Natural killer cell (primary cell): ENCODE data around the gene SYNE2. TPM values are rescaled to one million over a fixed set of nuclear protein-coding genes. Genes with fewer than 3 reads are reported as not detected.

Source experiments
- ATAC-seq, 3 donors: fragments of 150-1000 bp in 2 of 3; fragments of 200-7000 bp in 1 of 3; cut with Tn5 transposase; 1 replicate in 1 of 3; 2 replicates in 2 of 3; pipeline ENCODE4 v1.10.0; 2021; ENCODE audit warnings: mild to moderate bottlenecking in 2 of 3, moderate library complexity in 2 of 3
- DNase-seq, 2 donors: peaks; one replicate each; pipeline versions ENCODE4 v3.0.0 to v3.0.0-alpha.2; 2013 to 2021; ENCODE audit warnings: mixed read lengths in 1 of 2
- H3K27ac ChIP-seq: one replicate; pipeline ENCODE4 v1.5.1; 2013; ENCODE audit warnings: mild to moderate bottlenecking, low read length
- H3K27me3 ChIP-seq: one replicate; pipeline ENCODE4 v1.6.1; 2013; ENCODE audit warnings: low read length; ENCODE audit not compliant: control insufficient read depth, insufficient read depth
- H3K36me3 ChIP-seq: one replicate; pipeline ENCODE4 v1.6.1; 2013; ENCODE audit warnings: low read length; ENCODE audit not compliant: control insufficient read depth, insufficient read depth
- H3K4me1 ChIP-seq: one replicate; pipeline ENCODE4 v1.6.1; 2013; ENCODE audit warnings: low read length; ENCODE audit not compliant: control insufficient read depth, insufficient read depth
- H3K4me3 ChIP-seq: one replicate; pipeline ENCODE4 v1.5.1; 2013; ENCODE audit warnings: low read length
- H3K9me3 ChIP-seq: one replicate; pipeline ENCODE4 v1.6.1; 2013; ENCODE audit warnings: low read length; ENCODE audit not compliant: control insufficient read depth, insufficient read depth
- H3K27ac Mint-ChIP-seq, 2 donors: one replicate each; pipeline ENCODE4 v1.8.0; 2022; ENCODE audit warnings: mild to moderate bottlenecking in 2 of 2, mixed read lengths in 2 of 2, moderate library complexity in 1 of 2
- H3K27me3 Mint-ChIP-seq, 2 donors: one replicate each; pipeline ENCODE4 v1.8.0; 2022; ENCODE audit warnings: low read depth in 2 of 2, mixed read lengths in 2 of 2
- H3K36me3 Mint-ChIP-seq: one replicate; pipeline ENCODE4 v1.8.0; 2022; ENCODE audit warnings: mixed read lengths
- H3K4me1 Mint-ChIP-seq, 2 donors: one replicate each; pipeline ENCODE4 v1.8.0; 2022; ENCODE audit warnings: mixed read lengths in 2 of 2
- H3K4me3 Mint-ChIP-seq: one replicate; pipeline ENCODE4 v1.8.0; 2022; ENCODE audit warnings: mild to moderate bottlenecking, moderate library complexity, mixed read lengths
- H3K9me3 Mint-ChIP-seq, 2 donors: one replicate each; pipeline ENCODE4 v1.8.0; 2022; ENCODE audit warnings: mixed read lengths in 2 of 2
- CTCF ChIP-seq: fragments of 200-600 bp; IDR thresholded peaks from one replicate; pipeline ENCODE4 v1.8.0; 2022; ENCODE audit warnings: antibody characterized with exemption
- WGBS: methylation state at CpG from one replicate; pipeline ENCODE4 v1.1.7; 2013; ENCODE audit warnings: missing lambda C conversion rate; ENCODE audit not compliant: insufficient coverage; 5-methylcytosine and 5-hydroxymethylcytosine counted together
- intact Hi-C: fragments of 100-400 bp; cut with micrococcal nuclease; formaldehyde crosslinking; loops from one replicate; pipeline ENCODE4 v1.14.2; 2022
- total RNA-seq, 4 donors: library from RNA; stranded (reverse); fragments of 120-200 nt in 1 of 4; gene quantifications; one replicate each; pipeline versions ENCODE4 v1.2.3 to v1.2.4, GENCODE V29; 2013 to 2022

SYNE2 gene
- total RNA-seq, 3 donors from 2014 or later (not counting 1 experiment from before 2014, with no cell fraction given) = 325 to 434 (median 373) TPM

GRCh38 chr14:63952053-63952932 is 99.5 kb downstream of the SYNE2 start:
- H3K36me3 Mint-ChIP-seq = peaks cover 13% of the 10 kb centered on the region
- peaks cover 30% of the 10 kb centered on the region for H3K36me3 ChIP-seq
- no peak for TF ChIP-seq CTCF

GRCh38 chr14:63952933-63953437 is 100.2 kb downstream of the SYNE2 start:
- Mint-ChIP-seq H3K27me3 (no peaks in the 10 kb centered on the region), H3K36me3 (peaks cover 13% of the 10 kb centered on the region), H3K9me3 (no peaks in the 10 kb centered on the region), H3K27ac (peak overlapping the region; percentile 8 to 72), H3K4me1 (peaks cover 7 to 9% of the 10 kb centered on the region in 2 donors), H3K4me3 (no peak overlapping the region)
- WGBS = 98% methylated on average over 2 of the region's 2 CpGs
- H3K4me1 ChIP-seq = no peaks in the 10 kb centered on the region
- H3K4me3 ChIP-seq = no peak overlapping the region
- H3K36me3 ChIP-seq = peaks cover 30% of the 10 kb centered on the region
- H3K27me3 ChIP-seq = no peaks in the 10 kb centered on the region
- TF ChIP-seq CTCF = no peak
- no peak overlapping the region for H3K27ac ChIP-seq
- DNase-seq (no peak), ATAC-seq (no peak)
- H3K9me3 ChIP-seq = no peaks in the 10 kb centered on the region
- intact Hi-C loops = no loop called here

More at GRCh38 chr14:63952053-63952932, 99.5 kb downstream of the SYNE2 start:
- H3K27me3 Mint-ChIP-seq = no peaks in the 10 kb centered on the region
- DNase-seq (no peak), ATAC-seq (no peak)
- no peak overlapping the region for H3K4me3 Mint-ChIP-seq
- Histone ChIP-seq H3K27ac (no peak overlapping the region), H3K4me1 (no peaks in the 10 kb centered on the region), H3K4me3 (no peak overlapping the region), H3K27me3 (no peaks in the 10 kb centered on the region), H3K9me3 (no peaks in the 10 kb centered on the region)
- H3K9me3 Mint-ChIP-seq = no peaks in the 10 kb centered on the region
- intact Hi-C loops = no loop called here
- 96% methylated on average over 5 of the region's 6 CpGs for WGBS
- peak overlapping the region; percentile 8 to 72 for H3K27ac Mint-ChIP-seq
- peaks cover 7 to 9% of the 10 kb centered on the region in 2 donors for H3K4me1 Mint-ChIP-seq

DNA sequence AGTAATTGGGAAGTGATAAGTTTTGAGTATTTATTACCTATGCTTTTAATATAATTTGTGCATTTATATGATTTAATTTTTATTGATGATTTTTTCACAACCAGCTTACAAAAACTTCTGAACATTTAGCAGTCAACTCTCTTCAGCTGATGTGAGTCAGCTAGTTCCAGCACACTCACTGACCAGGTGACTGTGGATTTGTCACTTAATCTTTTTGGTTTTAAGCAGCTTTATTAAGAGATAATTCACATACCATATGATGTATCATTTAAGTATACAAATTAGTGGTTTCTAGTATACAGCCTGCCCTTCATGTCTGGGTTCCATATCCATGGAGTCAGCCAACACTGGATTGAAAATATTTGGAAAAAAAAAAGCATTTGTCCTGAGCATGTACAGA is 103.5 kb downstream of the SYNE2 start:
- TF ChIP-seq CTCF = no peak
- Histone ChIP-seq H3K36me3 (peaks cover 22% of the 10 kb centered on the region), H3K9me3 (no peaks in the 10 kb centered on the region), H3K4me1 (no peaks in the 10 kb centered on the region), H3K4me3 (no peak overlapping the region), H3K27me3 (no peaks in the 10 kb centered on the region), H3K27ac (no peak overlapping the region)
- ATAC-seq (no peak), DNase-seq (no peak)
- no peaks in the 10 kb centered on the region for H3K9me3 Mint-ChIP-seq
- no peaks in the 10 kb centered on the region for H3K27me3 Mint-ChIP-seq
- no peak overlapping the region for H3K4me3 Mint-ChIP-seq
- intact Hi-C loops = no loop called here
- H3K36me3 Mint-ChIP-seq = peaks cover 20% of the 10 kb centered on the region
- H3K27ac Mint-ChIP-seq = peak overlapping the region in 1 of 2 donors; percentile 43
- H3K4me1 Mint-ChIP-seq = peaks cover 7 to 9% of the 10 kb centered on the region in 2 donors
